Right lobe of liver (tissue), 6 donors: ENCODE measurements around the gene SLC30A2. TPM values are rescaled to one million over a fixed set of nuclear protein-coding genes. Genes with fewer than 3 reads are reported as not detected.

Source experiments
- ATAC-seq, 4 donors: fragments of 200-7000 bp; cut with Tn5 transposase; one replicate each; pipeline ENCODE4 v1.9.1; 2020; ENCODE audit warnings: mild to moderate bottlenecking in 4 of 4, moderate library complexity in 4 of 4
- DNase-seq, 3 donors: peaks; one replicate each; pipeline ENCODE4 v3.0.0-alpha.2; 2020
- H3K27ac ChIP-seq, 3 donors: fragments of 200-600 bp; one replicate each; pipeline ENCODE4 v1.8.0; 2022
- H3K27me3 ChIP-seq, 2 donors: fragments of 200-600 bp; one replicate each; pipeline ENCODE4 v1.8.0; 2022
- H3K36me3 ChIP-seq, 4 donors: fragments of 200-600 bp; sonication (generic) in 1 of 4; one replicate each; pipeline versions ENCODE4 v1.5.1 to v1.8.0; 2017 to 2022; ENCODE audit warnings: control low read depth in 1 of 4
- H3K4me1 ChIP-seq, 4 donors: fragments of 200-600 bp; sonication (generic) in 1 of 4; one replicate each; pipeline versions ENCODE4 v1.5.1 to v1.8.0; 2017 to 2022; ENCODE audit warnings: control low read depth in 1 of 4
- H3K4me3 ChIP-seq, 3 donors: fragments of 200-600 bp; one replicate each; pipeline ENCODE4 v1.8.0; 2022
- H3K9me3 ChIP-seq, 4 donors: fragments of 200-600 bp; sonication (generic) in 1 of 4; one replicate each; pipeline versions ENCODE4 v1.5.1 to v1.8.0; 2017 to 2022; ENCODE audit warnings: control low read depth in 1 of 4
- CTCF ChIP-seq, 4 donors: fragments of 200-600 bp in 3 of 4; fragments of 450-650 bp in 1 of 4; IDR thresholded peaks; one replicate each; pipeline versions ENCODE4 v1.5.1 to v1.8.0; 2016 to 2022; ENCODE audit warnings: antibody characterized with exemption in 4 of 4, mild to moderate bottlenecking in 2 of 4
- POLR2A ChIP-seq: fragments of 450-650 bp; IDR thresholded peaks from one replicate; pipeline ENCODE4 v1.6.1; 2017; ENCODE audit warnings: antibody characterized with exemption, mild to moderate bottlenecking
- WGBS: methylation state at CpG from one replicate; pipeline ENCODE4 v1.1.6; 2018; ENCODE audit warnings: low coverage, low lambda C conversion rate; ENCODE audit not compliant: insufficient coverage; ENCODE audit errors: missing lambda C conversion rate; 5-methylcytosine and 5-hydroxymethylcytosine counted together
- intact Hi-C, 2 donors: fragments of 100-400 bp; cut with DNase I; formaldehyde crosslinking; loops; one replicate each; pipeline versions ENCODE4 v1.11.2 to v1.14.1; 2022
- total RNA-seq, 6 experiments: library from RNA; depleted of rRNA in 2 of 6; stranded (reverse); fragments of >200 nt in 2 of 6; fragmentation: NEBNext Ultra II Directional in 3 of 6; extraction: Animal tissue kit (Norgen Biotek cat#: 25700) in 3 of 6; gene quantifications; one replicate each; pipeline versions ENCODE4 v1.1.0 to v1.2.4, GENCODE V29; 2016 to 2023
- donor health status: DM: no; HTN: yes; CAD: no.
- donor health status: DM: no; HTN: no; CAD: no.
- donor health status: DM: no; HTN: no; CAD: no.
- donor health status: DM: no; HTN: yes; CAD: no.
- donor health status: DM: no; HTN: yes; CAD: no.

The SLC30A2 gene
- total RNA-seq, 6 experiments from 2014 or later = 0.07 to 0.31 (median 0.22) TPM; not detected in 1

- no peaks in the 10 kb centered on the region for H3K27me3 ChIP-seq
- 10% methylated on average over 2 of the region's 15 CpGs for WGBS
- intact Hi-C loops = no loop called here
- no peak within 1 kb of the TSS for H3K27ac ChIP-seq
- TF ChIP-seq CTCF (IDR thresholded peaks at IDR 0.05) (no peak), POLR2A (no peak)
- no peaks in the 10 kb centered on the region for H3K4me1 ChIP-seq
- DNase-seq = no peak
- H3K4me3 ChIP-seq = no peak within 1 kb of the TSS
- no peaks in the 10 kb centered on the region for H3K36me3 ChIP-seq
- ATAC-seq = no peak
- no peaks in the 10 kb centered on the region for H3K9me3 ChIP-seq
These were observed 24.1 kb downstream of the SLC30A2 start, which contains the start of gene EXTL1 for GRCh38 chr1:26021647-26022403. Gene EXTL1, plus strand, starts transcription at chr1:26021775. Its CDS starts 872 bp downstream, at chr1:26022647.

DNA sequence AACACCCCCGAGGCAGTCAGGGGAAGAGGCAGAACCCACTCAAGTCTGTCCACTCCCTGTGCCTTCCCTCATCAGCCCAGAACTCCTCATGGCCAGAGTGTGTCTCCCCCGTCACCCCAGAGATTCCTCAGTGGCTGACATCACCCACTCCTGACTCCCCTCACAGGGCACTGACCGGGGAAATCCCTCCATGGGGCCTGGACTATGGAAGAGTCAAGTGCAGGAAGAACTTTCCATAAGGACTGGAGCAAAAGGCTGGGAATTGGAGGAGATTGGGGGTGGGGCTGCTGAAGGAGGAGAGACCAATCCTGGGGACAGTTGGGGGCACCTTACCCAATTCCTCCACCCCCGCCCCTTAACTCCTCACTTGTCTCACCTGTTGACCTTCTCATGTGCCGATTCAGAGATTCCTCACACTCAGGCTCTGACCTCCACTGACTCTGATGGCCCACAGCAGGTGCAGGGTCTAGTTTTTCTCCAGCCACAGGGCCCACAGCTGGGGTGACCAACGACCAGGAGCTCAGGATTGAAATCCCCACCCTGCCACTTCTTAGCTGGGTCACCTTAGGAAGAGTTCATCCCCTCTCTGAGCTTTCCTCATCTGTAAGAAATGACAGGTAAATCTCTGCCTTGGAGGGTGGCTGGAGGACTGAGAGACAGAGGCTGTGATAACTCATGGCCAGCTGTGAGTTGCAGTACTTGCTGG is 24.8 kb downstream of the SLC30A2 start:
- 54% methylated on average over 3 of the region's 6 CpGs for WGBS
- no peak for DNase-seq
- Histone ChIP-seq H3K4me3 (no peak overlapping the region), H3K27me3 (no peaks in the 10 kb centered on the region), H3K36me3 (no peaks in the 10 kb centered on the region), H3K27ac (no peak overlapping the region), H3K4me1 (no peaks in the 10 kb centered on the region), H3K9me3 (no peaks in the 10 kb centered on the region)
- peak in 1 of 4 donors; percentile 34 for ATAC-seq
- intact Hi-C loops = no loop called here
- no peak for TF ChIP-seq POLR2A
- TF ChIP-seq CTCF (IDR thresholded peaks at IDR 0.05) = no peak

- Histone ChIP-seq H3K27me3 (no peaks in the 10 kb centered on the region), H3K4me1 (no peaks in the 10 kb centered on the region), H3K27ac (no peak overlapping the region), H3K36me3 (no peaks in the 10 kb centered on the region), H3K4me3 (no peak overlapping the region), H3K9me3 (no peaks in the 10 kb centered on the region)
- no peak for TF ChIP-seq POLR2A
- no peak for TF ChIP-seq CTCF (IDR thresholded peaks at IDR 0.05)
- no peak for DNase-seq
- intact Hi-C loops = no loop called here
- 88% methylated on average over 1 of the region's 6 CpGs for WGBS
- no peak for ATAC-seq
These were observed 25.6 kb downstream of the SLC30A2 start for GRCh38 chr1:26020330-26020768.

DNA sequence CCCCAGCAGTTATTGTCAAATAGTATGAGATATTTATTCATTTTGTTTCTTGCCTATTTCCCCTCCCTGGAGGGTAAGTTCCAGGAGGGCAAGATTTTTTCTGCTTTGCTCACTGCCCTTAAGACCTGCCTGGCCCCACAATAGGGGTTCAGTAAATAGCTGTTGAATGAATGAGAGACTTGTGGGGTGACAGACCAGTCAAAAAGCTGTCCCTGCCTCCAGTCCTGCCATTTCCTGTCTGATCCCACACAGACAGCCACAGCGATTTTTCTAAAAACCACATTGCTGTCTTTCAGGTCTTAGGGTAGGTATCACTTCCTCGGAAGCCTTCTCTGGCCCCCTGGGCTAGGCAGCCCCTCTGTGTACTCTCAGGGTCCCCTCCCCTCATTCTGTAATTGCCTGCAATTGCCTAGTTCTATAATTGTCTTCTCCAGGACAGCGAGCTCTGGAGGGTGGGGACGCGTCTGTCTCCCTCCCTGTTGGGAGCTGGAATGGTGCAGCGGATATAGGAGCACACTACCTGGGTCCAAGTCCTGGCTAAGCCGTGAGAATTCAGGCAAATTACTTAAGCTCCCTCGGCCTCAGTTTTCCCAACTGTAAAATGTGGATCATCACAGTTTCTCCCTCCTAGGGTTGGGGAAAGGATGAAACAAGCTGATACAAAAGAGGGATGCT is 26.1 kb downstream of the SLC30A2 start:
- intact Hi-C loops = no loop called here
- H3K9me3 ChIP-seq = no peaks in the 10 kb centered on the region
- H3K27me3 ChIP-seq = no peaks in the 10 kb centered on the region
- TF ChIP-seq CTCF (IDR thresholded peaks at IDR 0.05) (no peak), POLR2A (no peak)
- no peaks in the 10 kb centered on the region for H3K4me1 ChIP-seq
- H3K36me3 ChIP-seq = no peaks in the 10 kb centered on the region
- no peak overlapping the region for H3K4me3 ChIP-seq
- WGBS = 73% methylated on average over 5 of the region's 8 CpGs
- DNase-seq = no peak
- ATAC-seq = no peak
- no peak overlapping the region for H3K27ac ChIP-seq
